GM18499 (cell line): ENCODE results near the gene LTBP4.

Experiments used
- ATAC-seq: cut with Tn5 transposase; IDR thresholded peaks from one replicate; pipeline ENCODE4 v1.9.1; 2021; ENCODE audit warnings: moderate number of reproducible peaks; ENCODE audit not compliant: insufficient read depth, unreplicated experiment

The LTBP4 gene

DNA sequence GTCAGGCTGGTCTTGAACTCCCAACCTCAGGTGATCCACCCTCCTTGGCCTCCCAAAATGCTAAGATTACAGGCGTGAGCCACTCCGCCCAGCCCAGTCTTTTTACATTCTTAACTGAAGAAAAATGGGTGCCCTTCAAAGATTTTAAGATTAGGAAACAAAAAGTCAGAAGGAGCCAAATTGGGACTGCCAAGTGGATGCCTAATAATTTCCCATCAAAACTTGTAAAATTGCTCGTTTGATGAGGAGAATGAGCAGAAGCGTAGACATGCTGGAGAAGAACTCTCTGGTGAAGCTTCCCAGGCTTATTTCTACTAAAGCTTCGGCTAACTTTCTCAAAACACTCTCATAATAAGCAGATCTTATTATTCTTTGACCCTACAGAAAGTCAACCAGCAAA, 57.9 kb downstream of the LTBP4 start:
- ATAC-seq, result no peak

DNA sequence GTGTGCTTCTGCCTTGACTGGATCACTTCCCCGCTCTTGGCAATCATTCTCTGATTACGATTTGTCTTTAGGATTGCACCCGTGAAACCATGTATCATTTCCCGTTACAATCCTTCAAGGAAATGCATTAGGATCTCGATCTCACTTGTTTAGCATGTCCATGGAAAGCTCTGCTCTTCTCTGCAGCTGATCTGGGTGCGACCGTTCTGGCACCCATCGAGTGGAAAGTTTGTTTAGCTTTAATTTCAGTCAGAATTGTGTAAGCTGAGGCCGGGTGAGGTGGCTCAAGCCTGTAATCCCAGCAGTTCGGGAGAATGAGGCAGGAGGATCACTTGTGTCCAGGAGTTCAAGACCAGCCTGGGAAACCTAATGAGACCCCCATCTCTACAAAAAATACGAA, 58.4 kb downstream of the LTBP4 start:
- ATAC-seq, result no peak

DNA sequence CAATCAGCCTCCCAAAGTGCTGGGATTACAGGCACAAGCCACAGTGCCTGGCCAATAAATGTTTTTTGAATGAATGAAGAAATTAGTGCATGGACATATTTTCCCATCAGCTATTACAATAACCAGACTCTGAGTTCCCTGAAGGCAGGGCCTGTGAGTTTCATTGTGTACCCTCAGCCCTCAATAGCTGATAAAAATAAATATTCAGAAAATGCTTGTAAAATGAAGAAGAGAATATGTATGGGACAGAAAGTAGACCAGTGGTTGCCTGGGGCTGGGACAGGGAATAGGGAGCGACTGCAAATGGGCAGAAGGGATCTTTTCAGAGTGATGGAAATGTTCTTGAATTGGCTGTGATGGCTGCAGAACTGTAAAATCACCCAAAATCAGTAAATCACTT, 60.4 kb downstream of the LTBP4 start:
- no peak for ATAC-seq

DNA sequence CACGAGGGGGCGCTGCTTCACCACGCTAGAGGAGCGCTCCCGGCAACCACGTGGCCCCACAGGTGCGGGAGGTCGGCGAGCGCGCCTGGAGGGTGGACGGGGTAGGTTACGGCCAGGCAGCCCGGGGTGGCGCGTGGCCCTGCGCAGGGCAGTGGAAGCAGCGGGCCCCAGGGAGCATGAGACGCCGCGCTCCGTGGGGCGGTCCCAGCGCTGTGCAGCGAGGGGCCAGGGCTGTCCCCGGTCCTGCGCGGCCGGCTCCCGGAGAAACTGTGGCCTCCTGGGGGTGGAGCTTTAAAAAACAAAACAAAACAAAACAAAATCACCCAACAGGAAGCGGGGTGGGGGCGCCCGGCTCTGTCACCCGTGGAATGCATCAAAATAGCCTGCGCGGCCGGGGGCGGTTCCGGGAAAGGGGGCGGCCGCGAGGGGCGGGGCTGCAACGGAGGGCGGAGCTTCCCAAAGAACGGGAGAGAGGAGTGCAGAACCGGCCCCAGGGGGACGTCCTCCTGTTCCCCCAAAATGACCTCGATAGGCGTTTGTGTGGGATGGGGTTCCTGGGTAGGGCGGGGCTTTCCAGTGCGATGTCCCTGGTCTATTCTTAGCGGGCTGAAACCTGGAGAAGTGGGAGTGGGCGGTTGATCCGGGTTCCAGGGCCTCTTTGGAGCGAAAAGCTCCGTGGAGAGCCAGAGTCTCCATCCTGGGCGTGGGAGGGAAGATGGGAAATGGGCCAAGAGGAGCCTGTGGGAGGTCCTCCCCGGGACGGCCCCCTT, 61.9 kb downstream of the LTBP4 start:
- ATAC-seq, result no peak

DNA sequence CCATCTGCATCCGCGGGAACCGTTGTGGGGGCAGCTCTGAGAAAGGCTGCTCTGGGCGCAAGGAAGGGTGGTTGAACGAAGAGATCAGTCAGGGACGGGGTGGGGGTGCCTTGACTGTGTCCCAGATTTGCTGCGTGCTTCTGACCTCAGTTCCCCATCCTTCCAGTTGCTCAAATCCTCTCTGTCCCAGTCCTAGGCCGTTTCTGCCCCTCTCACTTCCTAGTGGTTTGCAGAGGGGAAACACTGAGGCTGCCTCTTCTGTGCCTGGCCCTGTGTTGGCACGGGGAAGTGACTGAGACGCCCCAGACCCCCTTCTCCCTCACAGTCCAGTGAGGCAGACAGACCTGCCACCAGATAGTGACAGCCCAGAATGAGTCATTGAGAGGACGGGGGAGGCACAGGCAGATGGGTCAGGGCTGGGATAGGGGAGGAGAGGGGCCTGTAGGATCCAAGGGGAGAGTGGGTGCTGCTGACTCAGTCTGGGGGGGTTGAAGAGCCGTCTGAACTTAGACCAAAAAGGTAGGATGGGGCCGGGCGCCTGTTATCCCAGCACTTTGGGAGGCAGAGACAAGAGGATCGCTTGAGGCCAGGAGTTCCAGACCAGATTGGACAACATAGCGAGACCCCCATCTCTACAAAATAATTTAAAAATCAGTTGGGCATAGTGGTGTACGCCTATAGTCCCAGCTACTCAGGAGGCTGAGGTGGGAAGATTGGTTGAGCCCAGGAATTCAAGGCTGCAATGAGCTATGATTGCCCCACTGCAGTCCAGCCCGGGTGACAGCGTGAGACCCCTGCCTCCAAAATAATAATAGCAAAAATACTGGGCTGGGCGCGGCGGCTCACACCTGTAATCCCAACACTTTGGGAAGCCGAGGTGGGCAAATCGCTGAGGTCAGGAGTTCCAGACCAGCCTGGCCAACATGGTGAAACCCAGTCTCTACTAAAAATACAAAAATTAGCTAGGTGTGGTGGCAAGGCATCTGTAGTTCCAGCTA, 62.8 kb downstream of the LTBP4 start:
- no peak for ATAC-seq

DNA sequence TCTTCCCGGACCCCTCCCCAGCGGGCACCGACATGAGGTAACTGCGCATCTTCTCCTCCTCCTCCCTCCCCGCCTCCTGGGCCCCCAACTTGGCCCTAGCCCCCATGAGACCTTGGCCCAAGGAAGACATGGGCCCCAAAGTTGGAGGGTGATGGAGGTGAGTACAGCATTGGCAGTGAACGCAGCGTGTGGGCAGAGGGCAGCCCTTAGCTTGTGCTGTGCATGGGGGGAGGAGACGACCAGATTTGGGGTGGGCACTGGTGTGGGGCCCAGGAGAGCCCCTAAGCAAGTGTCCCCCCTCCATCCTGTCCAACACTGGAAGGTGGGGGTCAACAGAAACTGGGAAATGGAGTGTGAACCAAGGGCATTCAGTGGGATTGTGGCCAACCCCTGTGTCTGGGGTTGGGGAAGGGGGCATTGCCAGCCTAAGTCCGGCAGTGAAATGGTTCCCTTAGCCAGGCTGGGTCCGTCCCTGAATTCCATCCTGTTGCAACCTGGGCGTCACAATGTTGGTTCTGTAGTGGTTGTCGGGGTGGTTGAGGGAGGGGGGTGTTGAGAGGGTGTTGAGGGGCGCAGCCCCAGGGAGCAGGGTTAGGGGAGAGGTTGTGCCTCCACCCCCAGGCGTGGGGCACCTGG, 65.8 kb downstream of the LTBP4 start:
- no peak for ATAC-seq

DNA sequence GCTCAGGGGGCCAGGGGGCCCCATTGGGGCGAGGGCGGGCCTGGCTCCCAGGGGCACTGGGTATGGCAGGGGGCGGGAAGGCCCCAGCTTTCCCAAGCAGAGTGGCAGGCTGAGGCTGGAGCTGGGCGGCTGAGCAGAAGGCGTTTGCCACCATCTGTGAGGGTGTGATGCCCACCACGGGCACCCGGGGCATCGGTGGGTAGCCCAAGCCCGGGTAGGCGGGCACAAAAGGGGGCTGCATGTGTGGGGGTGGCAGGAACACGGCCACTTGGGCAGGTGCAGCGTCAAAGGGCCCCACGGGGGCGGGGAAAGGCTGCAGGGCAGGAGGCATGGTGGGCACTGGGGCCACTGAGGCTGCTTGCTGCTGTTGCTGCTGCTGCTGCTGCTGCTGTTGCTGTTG, 66.4 kb downstream of the LTBP4 start:
- ATAC-seq, result no peak

DNA sequence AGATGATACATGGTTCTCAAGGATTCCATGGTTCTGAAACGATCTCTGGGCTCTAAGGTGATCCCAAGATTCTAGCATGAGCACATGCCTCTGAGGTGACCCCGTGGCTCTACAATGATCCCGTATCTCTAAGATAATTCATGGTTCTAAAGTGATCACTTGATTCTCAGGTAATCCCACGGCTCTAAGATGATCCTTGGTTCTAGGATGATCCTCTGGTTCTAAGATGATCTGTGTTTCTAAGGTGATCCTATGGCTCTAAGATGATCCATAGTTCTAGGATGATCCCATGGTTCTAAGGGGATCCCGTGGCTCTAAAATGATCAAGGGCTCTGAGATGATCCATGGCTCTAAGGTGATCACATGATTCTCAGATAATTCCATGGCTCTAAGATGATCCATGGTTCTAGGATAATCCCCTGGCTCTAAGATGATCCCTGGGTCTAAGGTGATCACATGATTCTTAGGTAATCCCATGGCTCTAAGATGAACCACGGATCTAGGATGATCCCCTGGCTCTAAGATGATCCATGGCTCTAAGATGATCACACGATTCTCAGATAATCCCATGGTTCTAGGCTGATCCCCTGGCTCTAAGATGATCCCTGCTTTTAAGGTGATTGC, 67.9 kb downstream of the LTBP4 start:
- no peak for ATAC-seq

DNA sequence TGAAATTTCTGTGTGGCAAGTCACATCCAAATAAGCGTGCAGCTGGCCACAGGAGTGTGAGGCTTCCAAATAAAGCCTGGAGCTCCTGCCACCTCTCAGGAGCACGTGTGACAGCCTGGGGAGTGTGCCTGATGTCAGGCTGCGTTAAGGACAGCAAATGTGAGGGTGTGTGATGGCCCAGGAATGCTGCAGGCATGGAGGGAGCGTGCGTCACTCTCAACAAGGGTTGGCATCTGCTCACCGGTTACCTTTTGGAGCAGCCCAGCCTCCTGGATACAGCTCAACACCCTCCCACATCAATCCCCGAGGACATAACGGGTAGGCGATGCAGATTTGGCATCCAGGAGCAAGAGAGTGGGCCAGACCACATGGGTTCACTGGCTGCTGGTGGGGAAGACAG, 70.2 kb downstream of the LTBP4 start:
- ATAC-seq, result no peak

DNA sequence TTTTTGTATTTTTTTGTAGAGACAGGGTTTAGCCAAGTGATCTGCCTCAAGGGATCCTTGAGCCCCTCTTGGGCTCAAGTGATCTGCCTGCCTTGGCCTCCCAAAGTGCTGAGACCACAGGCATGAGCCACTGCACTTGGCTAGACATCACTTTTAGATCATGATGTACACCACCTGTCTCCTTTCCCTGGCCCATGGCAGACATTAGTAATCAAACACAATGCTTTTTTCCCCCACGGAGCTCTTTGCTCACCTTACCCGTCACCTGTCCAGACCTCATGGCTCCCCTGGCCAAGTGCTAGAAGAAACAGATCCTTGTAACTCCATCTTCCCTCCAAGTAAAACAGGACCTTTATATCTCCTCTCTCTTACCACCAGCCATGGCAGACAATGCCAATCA, 70.9 kb downstream of the LTBP4 start:
- no peak for ATAC-seq

DNA sequence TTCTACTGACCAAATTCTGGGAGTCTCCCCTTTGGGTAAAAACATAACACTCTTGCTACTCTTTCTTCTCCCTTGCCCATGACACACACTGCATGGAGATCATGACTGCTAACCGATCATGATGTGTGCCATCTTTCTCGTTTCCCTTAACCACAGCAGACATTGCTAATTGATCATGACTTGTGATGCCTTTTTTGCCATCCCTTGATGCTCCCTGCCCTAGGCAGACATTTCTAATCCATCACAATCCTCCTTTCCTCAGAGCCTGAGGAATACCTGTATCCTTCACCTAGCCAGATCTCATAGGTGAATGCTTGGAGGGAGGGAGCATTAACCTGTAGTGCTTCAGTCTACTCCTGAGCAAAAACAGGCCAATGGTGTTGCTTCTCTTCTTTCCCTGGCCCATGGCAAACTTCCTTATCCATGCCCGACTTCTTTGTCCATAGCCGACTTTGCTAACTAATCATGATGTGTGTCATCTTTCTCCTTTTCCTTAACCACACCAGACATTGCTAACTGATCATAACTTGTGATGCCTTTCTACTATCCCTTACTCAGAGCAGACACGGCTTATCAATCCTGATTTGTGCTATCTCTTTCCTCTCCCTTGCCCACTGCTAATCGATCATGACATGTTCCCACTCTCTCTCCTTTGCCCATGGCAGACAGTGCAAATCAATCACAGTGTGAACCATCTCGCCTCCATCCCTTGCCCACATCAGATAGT, 71.6 kb downstream of the LTBP4 start:
- no peak for ATAC-seq

DNA sequence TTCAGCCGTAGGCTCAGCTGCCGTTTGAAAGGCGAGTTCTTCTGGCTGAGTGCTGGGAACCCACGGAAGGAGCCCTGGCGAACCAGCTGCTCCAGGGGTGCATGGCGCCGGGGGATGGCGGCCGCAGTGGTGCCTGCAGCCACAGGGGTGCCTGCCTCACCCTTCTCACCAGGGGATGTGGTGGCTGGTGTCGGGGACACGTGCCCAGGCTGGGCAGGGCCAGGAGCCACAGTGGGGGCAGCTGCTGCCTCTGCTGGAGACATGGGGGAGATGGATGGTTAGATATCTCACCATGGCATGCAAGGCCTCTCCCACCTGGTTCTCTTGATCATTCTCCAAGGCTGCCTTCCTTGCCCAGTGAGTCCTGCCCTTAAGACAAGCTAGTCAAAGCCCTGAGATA, 72.2 kb downstream of the LTBP4 start:
- ATAC-seq, result no peak

DNA sequence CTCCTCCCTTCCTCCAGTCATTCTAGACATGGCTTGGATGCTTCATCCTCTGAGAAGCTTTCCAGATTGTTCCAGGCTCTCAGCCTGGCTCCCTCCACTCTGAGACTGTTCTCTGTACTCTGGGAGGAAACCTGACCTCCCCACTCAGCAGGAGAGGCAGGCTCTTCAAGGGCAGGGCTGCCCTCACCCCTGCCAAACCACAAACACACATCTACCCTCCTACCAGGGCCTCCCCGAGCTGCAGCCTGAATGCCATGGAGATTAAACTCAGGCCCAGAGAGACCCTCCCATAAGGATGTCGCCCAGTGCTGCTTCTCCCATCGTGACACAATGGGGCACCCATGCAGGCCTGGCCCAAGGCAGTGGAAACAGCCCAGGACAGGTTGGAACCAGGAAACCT, 73.1 kb downstream of the LTBP4 start:
- no peak for ATAC-seq

DNA sequence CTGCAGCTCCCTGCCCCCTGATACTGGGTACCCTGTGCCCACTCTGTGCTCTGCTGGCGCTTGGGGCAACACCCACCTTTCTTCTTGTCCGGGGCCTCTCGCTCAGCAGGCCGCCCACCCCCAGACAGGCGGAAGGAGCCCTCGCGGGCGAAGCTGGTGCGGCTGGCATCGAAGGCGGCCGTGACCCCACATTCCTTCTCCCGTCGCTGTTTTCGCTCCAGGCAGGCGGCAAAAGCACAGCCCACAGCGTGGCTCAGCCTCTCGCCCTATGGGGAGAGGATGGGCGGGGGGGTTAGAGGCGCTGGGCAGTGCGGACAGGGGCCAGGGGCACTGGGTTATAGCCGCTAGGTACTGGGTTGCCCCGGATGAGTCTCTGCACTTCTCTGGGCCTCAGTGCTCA, 76.0 kb downstream of the LTBP4 start:
- no peak for ATAC-seq
